Measurements from ENCODE around the gene SCAMP3.

The SCAMP3 gene

GRCh38 chr1:155236451-155236850 lies 25.7 kb downstream of the SCAMP3 start:
- TF ChIP-seq GATA3 (IDR thresholded peaks at IDR 0.05; ENCODE audit: low read depth, low read length): no peak
- no peak for TF ChIP-seq GATA2 (IDR thresholded peaks at IDR 0.05; ENCODE audit: low read depth, low read length)

- no peak for TF ChIP-seq GATA2 (IDR thresholded peaks at IDR 0.05; ENCODE audit: low read depth, low read length)
- TF ChIP-seq GATA3 (IDR thresholded peaks at IDR 0.05; ENCODE audit: low read depth, low read length): no peak
Measured at GRCh38 chr1:155228096-155228427, 34.1 kb downstream of the SCAMP3 start.

- no peak for TF ChIP-seq GATA3 (IDR thresholded peaks at IDR 0.05; ENCODE audit: low read depth, low read length)
- TF ChIP-seq GATA2 (IDR thresholded peaks at IDR 0.05; ENCODE audit: low read depth, low read length): no peak
Measured at GRCh38 chr1:155227261-155228095, 34.7 kb downstream of the SCAMP3 start.

GRCh38 chr1:155226910-155227260 lies 35.3 kb downstream of the SCAMP3 start:
- TF ChIP-seq GATA3 (IDR thresholded peaks at IDR 0.05; ENCODE audit: low read depth, low read length) (no peak), GATA2 (IDR thresholded peaks at IDR 0.05; ENCODE audit: low read depth, low read length) (no peak)

- TF ChIP-seq GATA3 (IDR thresholded peaks at IDR 0.05; ENCODE audit: low read depth, low read length): no peak
- no peak for TF ChIP-seq GATA2 (IDR thresholded peaks at IDR 0.05; ENCODE audit: low read depth, low read length)
Measured at GRCh38 chr1:155226188-155226909, 35.8 kb downstream of the SCAMP3 start.

GRCh38 chr1:155223047-155223446 lies 39.1 kb downstream of the SCAMP3 start:
- no peak for TF ChIP-seq GATA2 (IDR thresholded peaks at IDR 0.05; ENCODE audit: low read depth, low read length)
- no peak for TF ChIP-seq GATA3 (IDR thresholded peaks at IDR 0.05; ENCODE audit: low read depth, low read length)

GRCh38 chr1:155219592-155220031 lies 42.5 kb downstream of the SCAMP3 start:
- TF ChIP-seq GATA2 (IDR thresholded peaks at IDR 0.05; ENCODE audit: low read depth, low read length): no peak
- no peak for TF ChIP-seq GATA3 (IDR thresholded peaks at IDR 0.05; ENCODE audit: low read depth, low read length)

- TF ChIP-seq GATA2 (IDR thresholded peaks at IDR 0.05; ENCODE audit: low read depth, low read length) (no peak), GATA3 (IDR thresholded peaks at IDR 0.05; ENCODE audit: low read depth, low read length) (no peak)
Measured at GRCh38 chr1:155218854-155219591, 43.1 kb downstream of the SCAMP3 start.

GRCh38 chr1:155210314-155211104 lies 51.7 kb downstream of the SCAMP3 start:
- no peak for TF ChIP-seq GATA3 (IDR thresholded peaks at IDR 0.05; ENCODE audit: low read depth, low read length)
- TF ChIP-seq GATA2 (IDR thresholded peaks at IDR 0.05; ENCODE audit: low read depth, low read length): no peak

GRCh38 chr1:155209312-155209721 lies 52.8 kb downstream of the SCAMP3 start:
- TF ChIP-seq GATA2 (IDR thresholded peaks at IDR 0.05; ENCODE audit: low read depth, low read length) (no peak), GATA3 (IDR thresholded peaks at IDR 0.05; ENCODE audit: low read depth, low read length) (no peak)

GRCh38 chr1:155208541-155209311 lies 53.4 kb downstream of the SCAMP3 start, which contains the start of gene MTX1:
MTX1 (plus strand) TSS chr1:155208695; CDS start chr1:155208805, 110 bp downstream.
- no peak for TF ChIP-seq GATA3 (IDR thresholded peaks at IDR 0.05; ENCODE audit: low read depth, low read length)
- TF ChIP-seq GATA2 (IDR thresholded peaks at IDR 0.05; ENCODE audit: low read depth, low read length): no peak

GRCh38 chr1:155207806-155208540 lies 54.2 kb downstream of the SCAMP3 start, which contains the start of gene THBS3:
THBS3 (minus strand) TSS chr1:155207897; CDS start chr1:155207876, 21 bp downstream.
- TF ChIP-seq GATA2 (IDR thresholded peaks at IDR 0.05; ENCODE audit: low read depth, low read length) (no peak), GATA3 (IDR thresholded peaks at IDR 0.05; ENCODE audit: low read depth, low read length) (no peak)

Measured in SH-SY5Y (cell line).